Measurements from ENCODE around the gene PTPRN2. TPM values are rescaled to one million over a fixed set of nuclear protein-coding genes. Genes with fewer than 3 reads are reported as not detected.

The PTPRN2 gene
- total RNA-seq, 4 donors from 2014 or later = 6.6 to 10.7 (median 8.2) TPM

GRCh38 chr7:157811946-157812345, 775.7 kb downstream of the PTPRN2 start:
- TF ChIP-seq EP300 (IDR thresholded peaks at IDR 0.05) (no peak), POLR2A (IDR thresholded peaks at IDR 0.05) (no peak), CTCF (IDR thresholded peaks at IDR 0.05) (no peak)
- no peaks in the 10 kb centered on the region for H3K4me1 ChIP-seq
- no peaks in the 10 kb centered on the region for H3K27me3 ChIP-seq
- H3K27ac ChIP-seq = no peak overlapping the region
- 77 to 78% methylated on average over 16 of the region's 16 CpGs for WGBS, 2 donors
- H3K36me3 ChIP-seq = no peaks in the 10 kb centered on the region
- H3K9me3 ChIP-seq = peaks cover 0 to 51% (median 0%) of the 10 kb centered on the region in 4 donors
- no peak overlapping the region for H3K4me3 ChIP-seq
- no peak for DNase-seq (ENCODE audit: low spot score in 2 of 2)

- H3K4me1 ChIP-seq = no peaks in the 10 kb centered on the region
- H3K27me3 ChIP-seq = no peaks in the 10 kb centered on the region
- H3K27ac ChIP-seq = no peak overlapping the region
- no peak overlapping the region for H3K4me3 ChIP-seq
- 95% methylated on average over 55 of the region's 55 CpGs for WGBS, 2 donors
- TF ChIP-seq POLR2A (IDR thresholded peaks at IDR 0.05) (no peak), CTCF (IDR thresholded peaks at IDR 0.05) (no peak), EP300 (IDR thresholded peaks at IDR 0.05) (no peak)
- peaks cover 0 to 35% (median 0%) of the 10 kb centered on the region in 4 donors for H3K9me3 ChIP-seq
- DNase-seq (ENCODE audit: low spot score in 2 of 2) = no peak
- H3K36me3 ChIP-seq = no peaks in the 10 kb centered on the region
Measured at GRCh38 chr7:157809863-157810851, 777.5 kb downstream of the PTPRN2 start.

GRCh38 chr7:157809154-157809862, 778.3 kb downstream of the PTPRN2 start:
- 91 to 94% methylated on average over 35 of the region's 35 CpGs for WGBS, 2 donors
- Histone ChIP-seq H3K36me3 (no peaks in the 10 kb centered on the region), H3K4me1 (no peaks in the 10 kb centered on the region), H3K4me3 (no peak overlapping the region), H3K9me3 (peaks cover 0 to 32% (median 0%) of the 10 kb centered on the region in 4 donors), H3K27ac (no peak overlapping the region), H3K27me3 (no peaks in the 10 kb centered on the region)
- TF ChIP-seq CTCF (IDR thresholded peaks at IDR 0.05) (no peak), POLR2A (IDR thresholded peaks at IDR 0.05) (no peak), EP300 (IDR thresholded peaks at IDR 0.05) (no peak)
- DNase-seq (ENCODE audit: low spot score in 2 of 2) = no peak

DNA sequence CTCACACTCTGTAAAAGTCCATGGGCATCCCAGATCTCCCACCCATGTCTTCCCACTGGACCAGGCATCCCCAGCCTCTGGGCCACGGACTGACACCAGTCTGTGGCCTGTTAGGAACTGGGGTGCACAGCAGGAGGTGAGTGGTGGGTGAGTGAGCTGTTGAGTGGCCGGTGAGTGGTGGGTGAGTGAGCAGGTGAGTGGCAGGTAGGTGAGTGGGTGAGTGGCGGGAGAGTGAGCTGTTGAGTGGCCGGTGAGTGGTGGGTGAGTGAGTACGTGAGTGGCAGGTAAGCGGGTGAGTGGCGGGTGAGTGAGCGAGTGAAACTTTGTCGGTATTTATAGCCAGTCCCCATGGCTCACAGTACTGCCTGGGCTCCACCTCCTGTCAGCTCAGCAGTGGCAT, 779.6 kb downstream of the PTPRN2 start:
- no peak overlapping the region for H3K27ac ChIP-seq
- no peaks in the 10 kb centered on the region for H3K36me3 ChIP-seq
- peaks cover 0 to 40% (median 0%) of the 10 kb centered on the region in 4 donors for H3K9me3 ChIP-seq
- DNase-seq (ENCODE audit: low spot score in 2 of 2) = no peak
- TF ChIP-seq POLR2A (IDR thresholded peaks at IDR 0.05) (no peak), EP300 (IDR thresholded peaks at IDR 0.05) (no peak), CTCF (IDR thresholded peaks at IDR 0.05) (no peak)
- no peaks in the 10 kb centered on the region for H3K27me3 ChIP-seq
- no peaks in the 10 kb centered on the region for H3K4me1 ChIP-seq
- H3K4me3 ChIP-seq = no peak overlapping the region
- 90 to 94% methylated on average over 9 of the region's 9 CpGs for WGBS, 2 donors

DNA sequence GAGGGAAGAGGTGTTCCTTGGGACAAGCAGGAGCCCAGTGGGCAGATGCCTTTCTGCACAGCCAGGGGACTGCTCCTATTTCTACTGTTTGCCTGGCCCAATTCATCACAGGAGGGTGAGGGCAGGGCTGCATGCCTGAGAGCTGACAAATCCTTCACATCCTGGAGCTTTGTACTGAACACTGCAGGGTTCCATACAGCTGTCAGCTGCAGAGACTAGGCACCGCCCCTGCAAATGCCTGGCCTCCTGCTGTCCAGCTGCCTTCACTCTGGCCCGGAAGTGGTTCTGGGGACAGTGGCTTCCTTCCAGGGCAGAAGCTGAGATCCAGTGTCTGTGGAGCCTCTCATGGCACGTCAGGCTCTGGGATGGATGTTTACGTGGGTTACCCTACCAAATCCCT, 780.1 kb downstream of the PTPRN2 start:
- Histone ChIP-seq H3K27ac (no peak overlapping the region), H3K4me3 (no peak overlapping the region), H3K4me1 (no peaks in the 10 kb centered on the region), H3K36me3 (no peaks in the 10 kb centered on the region), H3K27me3 (no peaks in the 10 kb centered on the region), H3K9me3 (peaks cover 0 to 42% (median 0%) of the 10 kb centered on the region in 4 donors)
- 40 to 91% methylated on average over 1 to 4 of the region's 4 CpGs for WGBS, 2 donors
- DNase-seq (ENCODE audit: low spot score in 2 of 2) = no peak
- no peak for TF ChIP-seq EP300 (IDR thresholded peaks at IDR 0.05)
- TF ChIP-seq CTCF (IDR thresholded peaks at IDR 0.05) = no peak
- TF ChIP-seq POLR2A (IDR thresholded peaks at IDR 0.05) = no peak
